HG02938 (cell line): Measurements from ENCODE around the gene NR2F2.

Experiments used
- ATAC-seq: cut with Tn5 transposase; IDR thresholded peaks from one replicate; pipeline ENCODE4 v1.9.1; 2021; ENCODE audit warnings: mild to moderate bottlenecking, moderate library complexity; ENCODE audit not compliant: unreplicated experiment

Gene NR2F2

GRCh38 chr15:96331144-96331944 lies 844 bp downstream of the NR2F2 start:
- ATAC-seq, result no peak

GRCh38 chr15:96331945-96332636 lies 1.6 kb downstream of the NR2F2 start:
- no peak for ATAC-seq

DNA sequence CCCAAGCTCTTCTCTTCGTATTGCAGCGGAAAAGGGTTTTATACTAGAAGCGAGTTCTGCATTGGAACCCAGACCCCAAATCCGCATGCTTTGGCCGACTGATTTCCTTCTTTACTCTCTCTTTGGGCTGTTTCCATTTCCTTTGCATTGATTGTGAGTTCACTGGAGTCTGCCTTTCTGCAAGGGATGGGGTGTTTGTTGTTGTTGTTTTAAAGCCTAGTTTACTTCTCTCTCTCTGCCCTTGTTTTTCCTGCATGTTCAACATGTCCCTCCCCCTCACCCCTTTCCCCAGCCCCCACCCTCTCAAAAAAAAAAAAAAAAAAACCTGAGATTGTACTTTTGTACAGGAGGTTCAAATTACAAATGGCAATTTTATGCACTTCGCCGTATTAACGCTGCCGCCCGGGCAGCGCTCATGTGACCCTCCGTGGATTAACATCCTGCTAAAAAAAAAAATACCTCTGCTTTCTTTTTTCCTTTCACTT lies 2.2 kb downstream of the NR2F2 start:
- no peak for ATAC-seq

DNA sequence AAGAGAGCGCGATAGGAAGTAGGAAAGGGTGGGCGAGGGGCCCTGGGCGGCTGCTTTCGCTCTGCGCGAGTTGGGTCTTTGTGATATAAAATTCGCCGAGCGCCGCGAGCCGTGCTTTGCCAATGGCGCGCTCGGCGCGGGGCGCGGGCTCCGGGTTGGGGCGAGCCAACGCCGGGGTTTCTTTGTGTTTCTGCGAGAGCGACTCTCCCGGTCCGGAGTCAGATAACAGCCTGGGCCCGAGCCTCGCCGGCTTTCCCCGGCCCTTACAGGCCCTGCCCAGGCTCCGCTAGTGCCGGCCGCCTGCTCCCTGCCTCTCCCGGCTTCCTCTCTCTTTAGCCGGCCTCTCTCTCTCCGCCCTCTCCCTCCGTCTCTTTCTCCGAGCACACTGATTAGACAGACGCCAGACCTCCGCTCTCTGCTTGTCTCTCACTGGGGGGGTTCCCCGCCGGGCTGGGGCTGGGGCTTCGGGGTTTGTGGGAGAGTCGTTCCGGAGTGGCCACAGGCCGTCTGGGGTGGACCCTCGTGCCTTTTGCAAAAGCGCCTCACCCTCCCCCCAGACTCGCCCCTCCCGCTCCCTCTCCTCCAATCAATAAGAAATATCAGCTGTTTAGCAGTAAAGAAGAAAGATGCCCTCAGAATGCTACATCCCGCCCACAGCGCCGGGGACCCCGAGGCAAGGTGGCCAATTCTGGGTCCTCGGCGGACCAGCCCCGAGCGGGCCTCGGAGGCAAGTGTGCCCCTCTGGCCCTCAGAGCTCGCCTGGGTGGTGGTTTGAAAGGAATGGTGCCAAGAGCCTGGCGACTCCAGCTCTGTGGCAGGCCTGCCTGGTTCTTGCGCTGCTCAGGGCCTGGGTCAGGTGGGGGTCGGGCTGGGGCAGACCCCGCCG lies 2.9 kb downstream of the NR2F2 start:
- no peak for ATAC-seq

DNA sequence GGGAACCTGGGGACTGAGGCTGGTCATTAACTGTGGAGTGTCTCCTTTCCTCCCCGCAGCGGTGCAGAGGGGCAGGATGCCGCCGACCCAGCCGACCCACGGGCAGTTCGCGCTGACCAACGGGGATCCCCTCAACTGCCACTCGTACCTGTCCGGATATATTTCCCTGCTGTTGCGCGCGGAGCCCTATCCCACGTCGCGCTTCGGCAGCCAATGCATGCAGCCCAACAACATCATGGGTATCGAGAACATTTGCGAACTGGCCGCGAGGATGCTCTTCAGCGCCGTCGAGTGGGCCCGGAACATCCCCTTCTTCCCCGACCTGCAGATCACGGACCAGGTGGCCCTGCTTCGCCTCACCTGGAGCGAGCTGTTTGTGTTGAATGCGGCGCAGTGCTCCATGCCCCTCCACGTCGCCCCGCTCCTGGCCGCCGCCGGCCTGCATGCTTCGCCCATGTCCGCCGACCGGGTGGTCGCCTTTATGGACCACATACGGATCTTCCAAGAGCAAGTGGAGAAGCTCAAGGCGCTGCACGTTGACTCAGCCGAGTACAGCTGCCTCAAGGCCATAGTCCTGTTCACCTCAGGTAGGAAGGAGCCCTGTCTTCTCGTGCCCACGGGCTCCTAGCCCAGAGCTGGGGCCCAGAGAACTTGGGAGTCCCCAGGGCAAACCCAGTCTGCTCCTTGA lies 3.7 kb downstream of the NR2F2 start:
- ATAC-seq, result no peak

- ATAC-seq, result no peak
Measured at GRCh38 chr15:96334705-96335410, 4.4 kb downstream of the NR2F2 start.

DNA sequence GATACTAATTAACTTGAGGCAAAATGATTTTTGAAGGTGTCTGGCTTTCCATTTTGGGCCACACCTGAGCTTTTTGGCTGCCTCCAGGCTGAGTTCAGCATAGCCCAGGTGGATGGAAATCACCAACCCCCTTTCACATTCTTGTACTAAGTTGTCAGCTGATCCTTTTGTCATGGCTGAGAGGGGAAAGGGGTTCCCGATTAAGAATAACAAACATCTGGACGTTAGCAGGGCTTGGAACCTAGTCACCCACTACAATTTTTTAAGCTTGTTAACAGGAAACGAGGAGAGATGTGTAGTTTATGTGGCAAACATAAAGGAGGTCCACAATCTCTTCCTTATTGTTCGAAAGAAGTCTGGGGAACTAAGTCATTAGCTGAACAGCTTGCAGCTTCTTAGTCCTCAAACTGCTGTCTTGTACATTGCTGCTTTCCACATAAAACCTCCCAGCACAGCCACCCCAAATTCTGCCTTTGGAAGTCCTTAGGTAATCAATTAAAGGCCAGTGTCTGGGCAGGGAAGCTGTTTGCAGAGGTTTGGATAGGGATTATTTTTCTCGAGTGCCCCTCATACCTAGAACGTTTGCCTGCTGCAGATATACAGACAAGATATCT lies 5.0 kb downstream of the NR2F2 start:
- ATAC-seq, result no peak

- no peak for ATAC-seq
Measured at GRCh38 chr15:96336108-96336595, 5.7 kb downstream of the NR2F2 start.

DNA sequence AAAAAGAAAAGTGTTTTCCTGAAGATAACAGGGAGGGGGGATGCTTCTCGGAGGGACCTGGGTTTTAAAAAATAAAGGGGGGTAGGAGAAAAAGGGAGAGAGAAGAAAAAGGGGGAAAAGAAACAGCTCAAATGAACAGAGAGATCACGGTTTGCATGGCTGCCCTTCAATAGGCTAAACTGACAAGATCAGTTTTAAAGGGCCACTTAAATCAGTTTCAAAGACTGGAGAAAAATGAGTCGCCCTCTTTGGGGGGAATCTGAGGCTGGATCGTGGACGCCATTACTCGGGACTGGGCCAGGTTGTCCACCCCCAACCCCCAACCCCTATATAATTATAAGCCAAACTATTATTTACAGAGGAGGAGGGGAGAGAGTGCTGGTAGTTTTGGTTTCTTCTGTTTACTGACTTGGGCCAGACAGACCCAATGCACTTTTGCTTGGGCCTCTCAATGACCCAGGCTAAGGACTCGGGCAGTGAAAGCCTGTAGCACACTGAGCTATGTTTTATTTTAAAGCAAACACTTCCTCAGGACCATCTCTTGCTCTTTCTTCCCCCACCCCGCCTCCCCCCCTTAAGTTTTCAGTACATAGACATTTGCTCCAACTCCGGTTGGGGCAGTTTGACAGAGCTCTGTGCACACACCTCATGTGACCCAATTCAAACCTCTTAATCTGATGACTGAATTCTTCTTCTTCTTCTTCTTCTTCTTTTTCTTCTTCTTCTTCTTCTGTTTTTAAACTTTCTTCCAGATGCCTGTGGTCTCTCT lies 6.3 kb downstream of the NR2F2 start:
- no peak for ATAC-seq

- ATAC-seq, result no peak
Measured at GRCh38 chr15:96337365-96338023, 7.0 kb downstream of the NR2F2 start.

DNA sequence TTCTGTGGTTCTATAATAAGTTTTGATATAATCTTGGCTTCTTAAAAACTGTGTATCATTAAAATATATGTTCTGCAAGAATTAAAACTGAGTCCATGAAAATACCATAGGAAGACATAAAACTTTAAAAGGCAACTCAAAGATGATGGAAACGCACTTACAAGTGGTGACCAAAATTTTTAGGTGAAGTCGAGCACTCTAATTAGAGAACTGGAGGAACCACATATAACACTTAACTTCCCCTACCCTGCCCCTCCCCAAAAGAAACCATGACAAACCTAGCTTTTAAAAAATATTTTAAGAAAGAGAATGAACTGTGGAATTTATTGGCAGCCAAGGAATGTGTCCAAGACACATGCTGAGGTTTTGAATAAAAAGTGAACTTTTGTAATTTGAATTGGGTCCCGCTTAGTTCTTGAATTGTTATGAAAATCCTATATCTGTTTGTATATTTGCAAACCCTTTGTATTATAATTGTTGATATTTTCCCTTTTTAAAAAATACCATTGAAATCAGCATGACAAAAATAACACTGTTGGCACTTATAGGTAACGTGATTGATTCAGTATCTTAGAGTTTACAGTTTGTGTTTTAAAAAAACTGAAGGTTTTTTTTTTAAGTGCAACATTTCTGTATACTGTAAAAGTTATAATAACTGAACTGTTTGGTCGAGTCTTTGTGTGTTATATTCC lies 7.7 kb downstream of the NR2F2 start:
- ATAC-seq, result no peak

- ATAC-seq, result no peak
Measured at GRCh38 chr15:96338766-96339618, 8.5 kb downstream of the NR2F2 start.

DNA sequence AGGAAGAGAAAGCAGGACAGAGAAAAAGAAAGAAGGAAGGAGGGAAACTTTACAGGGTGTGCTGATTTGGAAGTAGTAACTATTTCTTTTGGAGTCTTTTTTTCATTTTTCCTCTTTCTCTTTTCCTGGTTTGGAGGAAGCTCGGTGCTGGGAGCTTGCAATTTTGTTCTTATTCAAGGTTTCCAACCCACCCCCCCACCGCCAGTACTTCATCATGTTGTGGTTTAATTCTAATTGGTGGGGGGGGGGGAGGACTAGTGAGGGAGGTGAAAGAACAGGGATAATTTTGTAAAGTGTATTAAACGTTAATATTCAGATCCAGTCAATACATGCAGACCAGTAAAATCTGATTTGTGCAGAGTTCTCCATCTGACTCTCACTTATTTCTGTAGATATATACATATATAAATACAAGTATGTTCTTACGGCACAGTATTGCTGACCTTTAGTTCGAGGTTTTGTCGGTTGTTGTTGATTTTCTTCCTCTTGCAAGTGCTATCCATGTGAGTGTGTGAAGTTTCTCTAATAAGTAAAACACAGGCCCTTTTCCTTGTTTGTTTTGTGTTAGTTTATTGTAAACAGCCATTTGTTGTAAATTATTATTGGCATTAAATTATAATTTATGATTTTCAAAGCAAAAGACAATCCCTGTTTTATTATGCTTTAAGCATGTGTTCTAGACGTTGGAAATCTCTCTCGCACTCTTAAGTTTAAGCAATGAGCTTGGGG lies 9.3 kb downstream of the NR2F2 start:
- no peak for ATAC-seq

- ATAC-seq, result no peak
Measured at GRCh38 chr15:96340348-96340597, 9.8 kb downstream of the NR2F2 start.

- ATAC-seq, result peak; percentile 22
Measured at GRCh38 chr15:96340598-96341512, 10.4 kb downstream of the NR2F2 start.
